ENCODE measurements around the gene FNDC3B.

The FNDC3B gene

DNA sequence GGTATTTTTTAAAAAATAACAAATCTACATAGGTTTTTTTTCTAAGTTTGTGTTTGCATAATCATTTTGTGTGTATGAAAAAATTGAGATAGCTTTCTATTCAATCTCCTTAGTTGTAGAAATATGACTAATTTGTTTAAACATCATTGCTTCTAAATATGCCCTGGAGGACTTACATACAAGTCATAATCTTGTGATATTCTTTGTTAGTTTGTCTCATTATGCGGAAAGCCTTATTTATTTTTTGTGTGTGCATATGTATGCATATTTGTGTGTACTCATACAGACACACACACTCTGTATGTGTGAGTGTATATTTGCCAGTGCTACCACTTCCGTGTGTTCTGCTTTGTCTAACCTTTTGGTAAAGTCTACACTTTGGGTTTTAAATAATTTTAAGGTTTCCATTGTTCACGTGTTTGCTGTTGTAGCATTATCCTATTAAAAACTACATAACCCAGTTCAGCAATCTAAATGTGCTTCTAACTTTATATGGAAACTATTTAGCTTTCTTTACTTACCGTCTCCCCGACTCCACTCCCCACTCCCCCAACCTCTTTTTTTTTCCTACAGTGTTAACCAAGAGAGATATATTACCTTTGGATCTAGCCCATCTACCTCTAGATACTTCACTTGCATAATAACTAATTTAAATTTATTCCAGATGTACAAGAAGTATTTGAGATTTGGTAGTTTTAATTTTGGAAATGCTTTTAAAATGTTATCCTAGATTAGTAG is 111.7 kb downstream of the FNDC3B start:
- TF ChIP-seq, protein P1, sequence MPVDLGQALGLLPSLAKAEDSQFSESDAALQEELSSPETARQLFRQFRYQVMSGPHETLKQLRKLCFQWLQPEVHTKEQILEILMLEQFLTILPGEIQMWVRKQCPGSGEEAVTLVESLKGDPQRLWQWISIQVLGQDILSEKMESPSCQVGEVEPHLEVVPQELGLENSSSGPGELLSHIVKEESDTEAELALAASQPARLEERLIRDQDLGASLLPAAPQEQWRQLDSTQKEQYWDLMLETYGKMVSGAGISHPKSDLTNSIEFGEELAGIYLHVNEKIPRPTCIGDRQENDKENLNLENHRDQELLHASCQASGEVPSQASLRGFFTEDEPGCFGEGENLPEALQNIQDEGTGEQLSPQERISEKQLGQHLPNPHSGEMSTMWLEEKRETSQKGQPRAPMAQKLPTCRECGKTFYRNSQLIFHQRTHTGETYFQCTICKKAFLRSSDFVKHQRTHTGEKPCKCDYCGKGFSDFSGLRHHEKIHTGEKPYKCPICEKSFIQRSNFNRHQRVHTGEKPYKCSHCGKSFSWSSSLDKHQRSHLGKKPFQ (tag by site-specific recombination; IDR thresholded peaks at IDR 0.05), result no peak
- no peak for TF ChIP-seq HOXC10 (CRISPR knock-in tag; IDR thresholded peaks at IDR 0.05)
- TF ChIP-seq ZNF354C (tag by site-specific recombination; IDR thresholded peaks at IDR 0.05; ENCODE audit: borderline replicate concordance, low read depth), result no peak
- no peak for TF ChIP-seq ZNF2 (tag by site-specific recombination; IDR thresholded peaks at IDR 0.05)
- TF ChIP-seq, protein P2, sequence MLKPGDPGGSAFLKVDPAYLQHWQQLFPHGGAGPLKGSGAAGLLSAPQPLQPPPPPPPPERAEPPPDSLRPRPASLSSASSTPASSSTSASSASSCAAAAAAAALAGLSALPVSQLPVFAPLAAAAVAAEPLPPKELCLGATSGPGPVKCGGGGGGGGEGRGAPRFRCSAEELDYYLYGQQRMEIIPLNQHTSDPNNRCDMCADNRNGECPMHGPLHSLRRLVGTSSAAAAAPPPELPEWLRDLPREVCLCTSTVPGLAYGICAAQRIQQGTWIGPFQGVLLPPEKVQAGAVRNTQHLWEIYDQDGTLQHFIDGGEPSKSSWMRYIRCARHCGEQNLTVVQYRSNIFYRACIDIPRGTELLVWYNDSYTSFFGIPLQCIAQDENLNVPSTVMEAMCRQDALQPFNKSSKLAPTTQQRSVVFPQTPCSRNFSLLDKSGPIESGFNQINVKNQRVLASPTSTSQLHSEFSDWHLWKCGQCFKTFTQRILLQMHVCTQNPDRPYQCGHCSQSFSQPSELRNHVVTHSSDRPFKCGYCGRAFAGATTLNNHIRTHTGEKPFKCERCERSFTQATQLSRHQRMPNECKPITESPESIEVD (tag by site-specific recombination; IDR thresholded peaks at IDR 0.05), result no peak
- no peak for TF ChIP-seq ZNF140 (tag by site-specific recombination; IDR thresholded peaks at IDR 0.05)
- no peak for TF ChIP-seq ZNF660 (tag by site-specific recombination; IDR thresholded peaks at IDR 0.05)
- TF ChIP-seq ZNF624 (tag by site-specific recombination; IDR thresholded peaks at IDR 0.05), result no peak
- no peak for TF ChIP-seq ZBTB21 (tag by site-specific recombination; IDR thresholded peaks at IDR 0.05)
- no peak for TF ChIP-seq SCRT1 (tag by site-specific recombination; IDR thresholded peaks at IDR 0.05; ENCODE audit: borderline replicate concordance)
- no peak for TF ChIP-seq MEIS1 (CRISPR knock-in tag; IDR thresholded peaks at IDR 0.05; ENCODE audit: borderline replicate concordance)
- no peak for TF ChIP-seq KLF10 (tag by site-specific recombination; IDR thresholded peaks at IDR 0.05)
- TF ChIP-seq ZNF341 (tag by site-specific recombination; IDR thresholded peaks at IDR 0.05; ENCODE audit: low read depth), result no peak
- no peak for TF ChIP-seq ZNF221 (tag by site-specific recombination; IDR thresholded peaks at IDR 0.05; ENCODE audit: borderline replicate concordance)
- no peak for TF ChIP-seq TCF7L2 (IDR thresholded peaks at IDR 0.05; ENCODE audit: borderline replicate concordance, low read depth, low read length)
- TF ChIP-seq ZFP69B (tag by site-specific recombination; IDR thresholded peaks at IDR 0.05), result no peak
- TF ChIP-seq GLIS2 (tag by site-specific recombination; IDR thresholded peaks at IDR 0.05), result no peak
- TF ChIP-seq ZNF521 (tag by site-specific recombination; IDR thresholded peaks at IDR 0.05), result no peak
- no peaks in the 10 kb centered on the region for H3K9me3 ChIP-seq (ENCODE audit: control insufficient read depth, insufficient read depth, low read depth, low read length)
- no peak overlapping the region for H3K27ac ChIP-seq (ENCODE audit: extremely low read depth, low read depth, low read length)
- H3K4me3 ChIP-seq (ENCODE audit: low read depth, low read length), result no peak overlapping the region
- CTCF ChIA-PET, result no interaction called here
- POLR2A ChIA-PET, result no interaction called here
- H3K36me3 ChIP-seq (ENCODE audit: control insufficient read depth in 2 of 2, insufficient read depth in 1 of 2, low read length in 2 of 2), result no peaks in the 10 kb centered on the region
- peaks cover 12% of the 10 kb centered on the region for H3K4me1 ChIP-seq (ENCODE audit: control insufficient read depth, insufficient read depth, low read length)

DNA sequence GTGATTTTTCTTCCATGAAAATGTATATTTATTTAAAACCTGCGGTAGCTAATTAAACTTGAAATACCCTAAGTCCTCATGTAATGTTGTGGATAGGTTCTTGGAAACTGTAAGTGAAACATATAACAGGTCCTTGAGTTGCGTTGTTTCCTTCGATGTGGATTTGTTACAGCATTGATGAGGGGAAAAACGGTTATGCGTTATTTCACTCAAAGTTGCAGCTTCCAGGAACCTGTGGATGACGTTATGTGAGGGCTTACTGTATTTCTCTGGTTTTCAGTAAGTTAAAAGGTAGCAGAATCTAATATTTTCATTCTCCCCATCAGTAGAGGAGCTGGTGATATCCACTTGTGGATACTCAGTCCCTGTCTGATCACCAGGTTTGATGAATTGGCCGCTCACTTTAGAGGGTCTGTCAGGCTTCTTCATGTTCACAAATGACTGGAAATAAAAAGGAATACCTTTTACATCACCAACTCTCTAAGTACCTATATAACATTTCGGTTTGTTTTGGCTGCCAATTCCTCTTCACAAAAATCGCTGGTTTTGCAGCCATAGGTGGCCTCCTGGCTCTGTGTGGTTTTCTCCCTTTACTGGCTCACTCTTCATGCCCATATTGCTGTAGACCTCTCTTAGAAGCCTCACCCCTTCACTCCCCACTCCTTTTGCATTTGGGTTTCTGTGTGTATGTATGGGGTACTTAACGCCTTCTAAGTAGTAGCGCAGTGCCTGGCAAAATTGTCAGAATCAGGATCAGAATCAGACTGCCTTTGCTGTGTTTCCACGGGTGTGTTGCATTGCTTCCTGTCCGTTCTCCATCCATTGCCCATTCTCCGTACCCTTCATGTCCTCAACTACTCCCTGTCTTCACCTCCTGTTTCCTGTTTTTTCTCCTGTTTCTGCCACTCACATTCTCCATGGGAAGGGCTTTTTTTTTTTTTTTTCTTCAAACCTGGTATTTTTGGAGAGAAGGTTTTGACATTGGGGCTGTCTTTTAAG is 112.6 kb downstream of the FNDC3B start:
- POLR2A ChIA-PET, result no interaction called here
- CTCF ChIA-PET, result no interaction called here
- TF ChIP-seq ZNF529 (tag by site-specific recombination; IDR thresholded peaks at IDR 0.05; ENCODE audit: insufficient replicate concordance), result no peak
- no peak for TF ChIP-seq ZNF155 (tag by site-specific recombination; IDR thresholded peaks at IDR 0.05)
- no peak for TF ChIP-seq OVOL3 (tag by site-specific recombination; IDR thresholded peaks at IDR 0.05)
- TF ChIP-seq ZNF626 (tag by site-specific recombination; IDR thresholded peaks at IDR 0.05), result no peak
- no peak for TF ChIP-seq ZNF610 (tag by site-specific recombination; IDR thresholded peaks at IDR 0.05; ENCODE audit: borderline replicate concordance)
- no peak for TF ChIP-seq ZNF624 (tag by site-specific recombination; IDR thresholded peaks at IDR 0.05)
- no peak for TF ChIP-seq ZNF184 (tag by site-specific recombination; IDR thresholded peaks at IDR 0.05)
- no peak for TF ChIP-seq EGR2 (tag by site-specific recombination; IDR thresholded peaks at IDR 0.05; ENCODE audit: low read depth)
- no peak for TF ChIP-seq ZNF202 (tag by site-specific recombination; IDR thresholded peaks at IDR 0.05; ENCODE audit: borderline replicate concordance)
- TF ChIP-seq ZNF423 (tag by site-specific recombination; IDR thresholded peaks at IDR 0.05), result no peak
- no peak for TF ChIP-seq ZNF366 (tag by site-specific recombination; conservative IDR thresholded peaks at IDR 0.05)
- no peak for TF ChIP-seq ZNF585B (tag by site-specific recombination; IDR thresholded peaks at IDR 0.05)
- H3K9me3 ChIP-seq (ENCODE audit: control insufficient read depth, insufficient read depth, low read depth, low read length), result no peaks in the 10 kb centered on the region
- peaks cover 16% of the 10 kb centered on the region for H3K4me1 ChIP-seq (ENCODE audit: control insufficient read depth, insufficient read depth, low read length)
- no peak overlapping the region for H3K4me3 ChIP-seq (ENCODE audit: low read depth, low read length)
- no peak overlapping the region for H3K27ac ChIP-seq (ENCODE audit: extremely low read depth, low read depth, low read length)
- H3K36me3 ChIP-seq (ENCODE audit: control insufficient read depth in 2 of 2, insufficient read depth in 1 of 2, low read length in 2 of 2), result no peaks in the 10 kb centered on the region
